ENCODE results near the gene HS6ST1. TPM values are rescaled to one million over a fixed set of nuclear protein-coding genes. Genes with fewer than 3 reads are reported as not detected.

Gene HS6ST1
- total RNA-seq, 3 donors from 2014 or later, result 15.7 to 38.6 (median 29.8) TPM

DNA sequence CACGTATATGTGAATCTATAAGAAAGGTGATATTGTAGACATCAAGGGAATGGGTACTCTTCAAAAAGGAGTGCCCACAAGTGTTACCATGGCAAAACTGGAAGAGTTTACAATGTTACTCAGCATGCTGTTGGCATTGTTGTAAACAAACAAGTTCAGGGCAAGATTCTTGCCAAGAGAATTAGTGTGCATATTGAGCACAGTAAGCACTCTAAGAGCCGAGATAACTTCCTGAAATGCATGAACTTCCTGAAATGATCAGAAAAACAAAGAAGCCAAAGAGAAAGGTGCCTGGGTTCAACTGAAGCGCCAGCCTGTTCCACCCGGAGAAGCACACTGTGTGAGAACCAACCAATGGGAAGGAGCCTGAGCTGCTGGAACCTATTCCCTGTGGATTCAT is 101.0 kb downstream of the HS6ST1 start:
- Histone ChIP-seq H3K9me3 (no peaks in the 10 kb centered on the region), H3K36me3 (no peaks in the 10 kb centered on the region), H3K4me1 (no peaks in the 10 kb centered on the region), H3K27ac (no peak overlapping the region), H3K4me3 (no peak overlapping the region), H3K27me3 (no peaks in the 10 kb centered on the region)
- TF ChIP-seq, protein P1, sequence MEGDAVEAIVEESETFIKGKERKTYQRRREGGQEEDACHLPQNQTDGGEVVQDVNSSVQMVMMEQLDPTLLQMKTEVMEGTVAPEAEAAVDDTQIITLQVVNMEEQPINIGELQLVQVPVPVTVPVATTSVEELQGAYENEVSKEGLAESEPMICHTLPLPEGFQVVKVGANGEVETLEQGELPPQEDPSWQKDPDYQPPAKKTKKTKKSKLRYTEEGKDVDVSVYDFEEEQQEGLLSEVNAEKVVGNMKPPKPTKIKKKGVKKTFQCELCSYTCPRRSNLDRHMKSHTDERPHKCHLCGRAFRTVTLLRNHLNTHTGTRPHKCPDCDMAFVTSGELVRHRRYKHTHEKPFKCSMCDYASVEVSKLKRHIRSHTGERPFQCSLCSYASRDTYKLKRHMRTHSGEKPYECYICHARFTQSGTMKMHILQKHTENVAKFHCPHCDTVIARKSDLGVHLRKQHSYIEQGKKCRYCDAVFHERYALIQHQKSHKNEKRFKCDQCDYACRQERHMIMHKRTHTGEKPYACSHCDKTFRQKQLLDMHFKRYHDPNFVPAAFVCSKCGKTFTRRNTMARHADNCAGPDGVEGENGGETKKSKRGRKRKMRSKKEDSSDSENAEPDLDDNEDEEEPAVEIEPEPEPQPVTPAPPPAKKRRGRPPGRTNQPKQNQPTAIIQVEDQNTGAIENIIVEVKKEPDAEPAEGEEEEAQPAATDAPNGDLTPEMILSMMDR (IDR thresholded peaks at IDR 0.05), result no peak
- TF ChIP-seq POLR2AphosphoS5 (IDR thresholded peaks at IDR 0.05), result no peak
- no peak for TF ChIP-seq POLR2A (IDR thresholded peaks at IDR 0.05)
- intact Hi-C loops (cut with DNase I; ENCODE audit: low total_unique reads), result no loop called here
- DNase-seq (ENCODE audit: low spot score in 2 of 2), result no peak

DNA sequence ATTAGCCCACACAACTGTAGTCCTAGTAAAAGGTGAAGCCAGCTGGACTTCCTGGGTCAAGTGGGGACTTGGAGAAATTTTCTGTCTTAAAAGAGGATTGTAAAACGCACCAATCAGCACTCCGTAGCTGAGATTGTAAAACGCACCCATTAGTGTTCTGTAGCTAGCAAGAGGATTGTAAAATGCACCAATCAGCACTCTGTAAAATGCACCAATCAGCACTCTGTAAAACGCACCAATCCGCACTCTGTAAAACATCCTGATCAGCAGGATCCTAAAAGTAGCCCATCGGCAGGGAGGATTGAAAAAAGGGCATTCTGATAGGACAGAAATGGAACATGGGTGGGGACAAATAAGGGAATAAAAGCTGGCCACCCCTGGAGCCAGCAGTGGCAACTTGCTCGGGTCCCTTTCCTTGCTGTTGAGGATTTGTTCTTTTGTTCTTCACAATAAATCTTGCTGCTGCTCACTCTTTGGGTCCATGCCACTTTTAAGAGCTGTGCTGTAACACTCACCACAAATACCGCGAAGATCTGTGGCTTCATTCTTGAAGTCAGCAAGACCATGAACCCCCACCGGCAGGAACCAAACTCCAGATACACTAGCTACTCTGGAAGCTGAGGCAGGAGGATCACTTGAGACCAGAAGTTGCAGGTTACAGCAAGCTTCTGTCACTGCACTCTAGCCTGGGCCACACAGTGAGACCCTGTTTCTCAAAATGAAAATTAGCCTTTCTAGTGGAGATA is 102.6 kb downstream of the HS6ST1 start:
- intact Hi-C loops (cut with DNase I; ENCODE audit: low total_unique reads), result no loop called here
- TF ChIP-seq, protein P1 (IDR thresholded peaks at IDR 0.05), result no peak
- TF ChIP-seq POLR2AphosphoS5 (IDR thresholded peaks at IDR 0.05), result no peak
- TF ChIP-seq POLR2A (IDR thresholded peaks at IDR 0.05), result no peak
- DNase-seq (ENCODE audit: low spot score in 2 of 2), result no peak

More for the DNA sequence above, 102.6 kb downstream of the HS6ST1 start:
- no peak overlapping the region for H3K4me3 ChIP-seq
- no peaks in the 10 kb centered on the region for H3K36me3 ChIP-seq
- no peaks in the 10 kb centered on the region for H3K4me1 ChIP-seq
- H3K27ac ChIP-seq, result no peak overlapping the region
- H3K27me3 ChIP-seq, result no peaks in the 10 kb centered on the region
- H3K9me3 ChIP-seq, result no peaks in the 10 kb centered on the region

Other genes with a start within 250 kb of the HS6ST1 start
- 10 to 100 TPM; 46.9 to 57.7 (median 54.7) TPM for gene UGGT1, start 227.7 kb downstream of the HS6ST1 start, total RNA-seq